GM19324 (cell line): ENCODE measurements around the gene PLEKHM1.

Experiments
- ATAC-seq: cut with Tn5 transposase; IDR thresholded peaks from one replicate; pipeline ENCODE4 v1.9.1; 2021; ENCODE audit warnings: mild to moderate bottlenecking, moderate library complexity; ENCODE audit not compliant: unreplicated experiment, low FRiP score

The PLEKHM1 gene

GRCh38 chr17:45405250-45406086, 85.1 kb downstream of the PLEKHM1 start:
- no peak for ATAC-seq

GRCh38 chr17:45404870-45405249, 85.7 kb downstream of the PLEKHM1 start:
- ATAC-seq, result no peak

GRCh38 chr17:45403906-45404490, 86.5 kb downstream of the PLEKHM1 start:
- ATAC-seq, result no peak

DNA sequence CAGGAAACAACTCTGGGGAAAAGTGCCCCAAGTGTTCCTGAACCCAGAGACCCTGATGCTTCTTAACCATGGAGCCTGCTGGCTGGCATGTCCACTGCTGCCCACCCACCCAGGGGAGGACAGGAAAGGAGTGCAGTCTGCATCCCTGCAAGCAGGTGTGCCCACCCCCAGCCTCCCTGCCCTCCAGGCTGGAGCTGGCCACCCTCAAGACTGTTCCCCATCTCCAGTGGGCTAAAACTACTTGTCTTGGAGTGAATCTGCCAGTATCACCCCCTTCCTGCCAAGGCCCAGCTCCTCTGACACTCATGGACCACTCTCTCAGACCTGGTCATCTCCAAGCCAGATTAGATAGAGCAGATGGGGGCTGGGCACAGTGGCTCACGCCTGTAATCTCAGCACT, 87.6 kb downstream of the PLEKHM1 start:
- no peak for ATAC-seq

DNA sequence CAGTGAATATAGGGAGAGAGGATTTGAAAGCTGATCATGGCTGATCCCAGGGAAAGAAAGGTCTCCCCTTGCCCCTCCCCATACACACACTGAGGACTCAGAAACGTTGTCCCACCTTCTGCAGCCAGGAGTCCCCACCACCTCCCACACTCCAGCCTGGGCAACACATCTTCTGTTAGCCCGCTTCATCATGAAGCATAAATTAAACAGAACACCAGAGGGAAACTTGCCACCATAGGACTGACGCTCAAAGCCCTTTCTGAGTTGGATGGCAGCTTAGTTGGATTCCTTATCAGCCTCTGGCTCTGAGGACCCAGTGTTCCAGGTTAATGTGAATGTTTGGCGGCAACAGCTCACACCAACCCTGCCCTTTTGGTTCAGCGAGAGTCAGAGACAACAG, 91.7 kb downstream of the PLEKHM1 start:
- ATAC-seq, result no peak

DNA sequence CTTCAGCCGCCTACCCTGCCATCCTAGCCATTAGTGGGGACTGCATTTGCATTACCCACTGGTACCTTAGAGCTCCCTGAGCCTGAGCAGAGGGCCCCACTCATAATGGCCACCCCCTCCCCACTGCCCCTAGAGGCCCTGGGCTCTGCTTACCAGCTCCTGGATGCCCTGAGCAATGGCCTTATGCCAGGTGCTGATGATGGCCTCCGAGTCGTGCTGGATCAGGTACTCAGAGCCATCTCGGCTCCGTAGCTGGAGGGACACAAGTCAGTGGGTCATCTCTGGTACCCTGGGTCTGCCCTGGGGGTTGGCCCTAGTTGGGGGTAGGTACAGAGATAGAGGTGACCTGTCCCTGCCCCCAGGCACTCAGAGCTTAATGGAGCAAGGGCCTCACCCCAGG, 92.7 kb downstream of the PLEKHM1 start:
- ATAC-seq, result no peak

- ATAC-seq, result no peak
Measured at GRCh38 chr17:45396496-45397205, 93.9 kb downstream of the PLEKHM1 start.

- no peak for ATAC-seq
Measured at GRCh38 chr17:45395569-45396415, 94.7 kb downstream of the PLEKHM1 start.

DNA sequence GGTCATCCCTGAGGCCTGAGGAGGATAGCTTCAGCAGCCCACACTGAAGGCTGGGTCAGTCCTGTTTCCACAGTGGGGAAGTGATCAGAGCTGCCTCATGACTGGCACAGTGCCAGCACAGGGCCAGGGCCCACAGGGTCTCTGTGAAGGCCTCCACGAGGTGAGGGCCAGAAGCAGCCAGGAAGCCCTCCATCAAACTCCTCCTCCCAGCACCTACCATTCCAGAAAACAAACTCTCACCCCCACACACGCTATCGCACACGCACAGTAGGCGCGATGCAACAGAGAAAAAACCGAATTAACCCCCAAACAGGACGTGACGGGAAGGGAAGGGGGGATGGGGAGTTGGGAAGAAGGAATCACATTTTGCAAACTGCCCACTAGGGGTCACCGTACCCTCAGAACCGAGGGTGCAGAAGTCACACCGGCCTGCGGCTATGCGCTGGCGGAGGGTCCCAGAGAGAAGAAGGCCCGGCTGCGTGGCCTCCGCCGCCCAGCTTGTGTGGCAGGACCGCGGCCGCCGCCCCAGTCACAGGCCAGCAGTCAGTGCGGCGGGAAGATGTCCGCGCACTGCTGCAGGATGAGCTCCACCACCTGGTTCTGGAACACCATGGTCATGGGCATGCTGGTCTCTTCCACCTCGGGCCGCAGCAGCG, 95.5 kb downstream of the PLEKHM1 start:
- ATAC-seq, result no peak

DNA sequence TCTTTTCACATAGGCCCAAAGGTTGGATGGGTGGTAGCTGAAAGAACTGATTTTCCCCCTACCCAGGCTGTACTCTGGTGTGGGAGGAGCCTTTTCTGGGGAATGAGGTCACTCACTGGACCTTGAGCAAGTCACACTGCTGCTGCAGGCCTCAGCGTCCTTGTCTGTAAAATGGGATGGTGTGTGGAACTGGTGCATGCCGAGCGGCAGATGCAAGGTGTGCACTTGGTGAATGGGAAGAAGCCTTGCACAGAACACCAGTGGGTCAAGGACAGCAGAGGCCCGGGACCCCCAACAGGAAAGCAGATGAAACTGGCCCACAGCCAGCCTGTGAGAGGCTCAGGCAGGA, 96.0 kb downstream of the PLEKHM1 start:
- no peak for ATAC-seq

DNA sequence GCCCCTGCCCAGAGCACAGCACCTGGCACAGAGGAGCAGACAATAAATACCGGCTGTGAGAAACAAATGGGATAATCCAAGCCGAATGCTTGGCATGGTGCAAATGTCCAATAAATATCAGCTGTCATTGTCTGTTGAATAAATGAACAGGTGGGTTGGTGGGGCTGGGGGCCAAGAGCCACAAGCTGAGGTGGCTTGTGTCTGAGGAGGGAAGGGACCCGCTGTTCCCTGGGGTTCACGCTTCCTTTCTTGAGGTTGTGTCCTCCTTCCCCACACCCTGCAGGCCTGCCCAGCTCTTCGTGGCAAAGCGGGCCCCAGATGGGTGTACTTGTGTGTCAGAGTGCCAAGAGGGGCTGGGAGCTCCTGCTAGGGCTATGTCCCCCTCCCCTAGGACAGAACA, 96.4 kb downstream of the PLEKHM1 start:
- no peak for ATAC-seq

DNA sequence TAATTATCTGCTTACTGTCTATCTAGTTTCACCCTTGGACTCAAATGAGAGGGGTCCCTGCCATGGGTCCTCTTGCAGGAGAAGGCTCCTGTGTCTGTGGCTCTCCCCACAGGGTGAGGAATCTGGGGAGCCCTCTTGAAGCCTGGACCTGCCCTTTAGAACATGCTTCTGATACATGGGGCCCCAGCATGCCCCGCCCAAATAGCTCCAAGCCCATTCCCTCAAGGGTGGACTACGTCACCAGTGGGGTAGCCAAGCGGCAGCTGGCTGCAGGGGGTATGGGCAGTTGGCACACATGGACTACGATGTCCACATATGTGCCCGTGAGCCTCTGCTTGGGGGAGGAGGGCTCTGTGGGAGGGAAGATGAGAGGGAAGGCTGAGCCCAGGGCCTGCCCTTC, 97.1 kb downstream of the PLEKHM1 start:
- no peak for ATAC-seq

GRCh38 chr17:45391918-45392317, 98.6 kb downstream of the PLEKHM1 start:
- ATAC-seq, result no peak

- ATAC-seq, result no peak
Measured at GRCh38 chr17:45391291-45391690, 99.2 kb downstream of the PLEKHM1 start.

DNA sequence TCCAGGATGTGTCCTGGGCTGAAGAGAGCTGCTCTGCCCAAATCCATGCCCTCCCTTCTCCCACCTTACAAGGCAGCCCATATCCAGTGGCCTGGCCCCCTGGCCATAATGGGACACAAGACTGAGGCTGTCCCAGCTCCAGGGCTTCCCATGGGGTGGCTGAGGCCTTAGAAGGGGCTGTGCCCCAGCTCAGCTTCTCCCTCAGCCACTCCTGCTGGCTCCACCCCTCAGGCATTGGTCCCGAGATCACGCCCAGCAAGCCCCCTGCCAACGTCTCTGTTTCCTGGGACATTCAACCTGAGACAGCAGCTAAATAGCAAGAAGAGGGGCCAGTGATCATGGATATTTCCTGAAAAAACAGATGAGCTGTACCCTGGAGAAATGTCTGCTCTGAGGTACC, 101.2 kb downstream of the PLEKHM1 start:
- no peak for ATAC-seq

DNA sequence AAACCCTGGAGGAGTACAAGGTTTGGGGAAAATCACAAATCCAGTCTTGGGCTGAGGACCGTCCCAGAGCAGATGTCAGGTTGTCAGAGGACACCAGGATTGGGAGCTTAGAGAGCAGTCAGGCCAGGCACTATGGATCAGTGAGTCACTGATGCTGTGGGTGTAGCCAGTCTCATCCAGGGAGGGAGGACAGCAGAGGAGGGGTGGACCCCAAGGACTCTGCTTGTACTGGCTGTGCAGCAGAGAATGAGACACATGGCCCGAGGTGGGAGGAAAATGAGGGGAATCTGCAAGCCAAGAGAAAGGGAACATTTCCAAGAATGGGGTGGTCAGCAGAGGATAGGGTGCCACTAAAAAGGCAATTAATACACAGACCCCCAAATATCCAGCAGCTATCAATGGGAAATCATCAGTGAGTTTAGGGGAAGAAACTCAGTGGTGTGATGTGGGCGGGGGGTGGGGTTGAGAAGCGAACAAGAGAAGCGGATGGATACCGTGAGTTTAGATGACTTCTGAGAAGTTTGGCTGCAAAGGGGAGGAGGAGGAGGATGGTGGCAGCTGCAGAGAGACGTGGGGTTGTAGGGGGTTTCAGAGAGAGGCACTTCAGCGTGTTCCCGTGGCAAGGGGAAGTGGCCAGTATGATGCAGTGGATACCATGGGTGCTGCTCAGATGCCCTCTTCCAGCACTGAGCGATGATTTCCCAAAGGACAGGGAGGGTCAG, 101.8 kb downstream of the PLEKHM1 start:
- ATAC-seq, result no peak

- no peak for ATAC-seq
Measured at GRCh38 chr17:45387739-45388138, 102.8 kb downstream of the PLEKHM1 start.

DNA sequence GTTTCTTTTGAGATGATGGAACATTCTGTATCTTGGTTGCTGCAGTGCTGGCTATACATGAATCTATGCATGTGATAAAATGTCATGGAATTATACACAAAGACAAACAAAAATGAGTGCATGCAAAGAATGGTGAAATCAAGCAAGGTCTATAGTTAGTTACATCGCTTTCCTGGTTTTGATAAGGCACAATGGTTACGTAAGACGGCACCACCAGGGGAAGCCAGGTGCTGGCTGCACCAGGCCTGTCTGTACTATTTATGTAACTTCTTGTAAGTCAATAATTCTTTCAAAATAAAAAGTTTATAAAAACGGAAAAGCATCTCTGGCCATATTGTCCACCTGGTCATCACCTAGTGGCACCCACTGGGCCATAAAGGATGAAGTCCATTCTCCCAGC, 104.3 kb downstream of the PLEKHM1 start:
- no peak for ATAC-seq
